OCI-LY1 (cell line): ENCODE measurements around the gene LMO2.
"Not testable (repeated sequence)": the region's sequence is repeated elsewhere in the genome, so short reads cannot be mapped to it uniquely, and the experiment has no call there.

Experiments
- H2AFZ ChIP-seq: fragments of 200-600 bp; sonication (generic), shearing (Covaris generic); 2 replicates; pipeline ENCODE4 v1.6.0; 2014; ENCODE audit warnings: antibody characterized with exemption, mild to moderate bottlenecking, low read length
- H3F3A ChIP-seq: fragments of 200-600 bp; sonication (generic), shearing (Covaris generic); 2 replicates; pipeline ENCODE4 v1.6.0; 2014; ENCODE audit warnings: mild to moderate bottlenecking, antibody characterized with exemption, low read length, moderate library complexity; ENCODE audit not compliant: insufficient read depth
- H3K27ac ChIP-seq: fragments of 200-600 bp; sonication (generic); 2 replicates; pipeline ENCODE4 v1.5.1; 2014; ENCODE audit warnings: low read length, mixed run types, mild to moderate bottlenecking, low read depth; ENCODE audit not compliant: poor library complexity, severe bottlenecking
- H3K27me3 ChIP-seq: fragments of 200-600 bp; sonication (generic); 2 replicates; pipeline ENCODE4 v1.6.0; 2014; ENCODE audit warnings: antibody characterized with exemption, mild to moderate bottlenecking, low read length, moderate library complexity; ENCODE audit not compliant: insufficient read depth
- H3K36me3 ChIP-seq: fragments of 200-600 bp; sonication (generic); 2 replicates; pipeline ENCODE4 v1.6.1; 2014; ENCODE audit warnings: mild to moderate bottlenecking, antibody characterized with exemption, low read length, moderate library complexity, mixed read lengths; ENCODE audit not compliant: insufficient read depth
- H3K4me1 ChIP-seq: fragments of 200-600 bp; sonication (generic); 2 replicates; pipeline ENCODE4 v1.5.1; 2014; ENCODE audit warnings: mild to moderate bottlenecking, low read length, moderate library complexity; ENCODE audit not compliant: insufficient read depth, severe bottlenecking
- H3K4me2 ChIP-seq: fragments of 200-600 bp; sonication (generic), shearing (Covaris generic); 2 replicates; pipeline ENCODE4 v1.6.1; 2014; ENCODE audit warnings: low read length
- H3K4me3 ChIP-seq: fragments of 200-600 bp; sonication (generic); 2 replicates; pipeline ENCODE4 v1.5.1; 2014; ENCODE audit warnings: low read length, low read depth, mild to moderate bottlenecking, mixed read lengths; ENCODE audit not compliant: poor library complexity, severe bottlenecking
- H3K79me2 ChIP-seq: fragments of 200-600 bp; shearing (Covaris generic); 2 replicates; pipeline ENCODE4 v1.6.1; 2016; ENCODE audit warnings: mixed run types, low read length, mixed read lengths; ENCODE audit not compliant: insufficient read depth
- H3K9ac ChIP-seq: fragments of 200-600 bp; sonication (generic), shearing (Covaris generic); 2 replicates; pipeline ENCODE4 v1.6.1; 2014; ENCODE audit warnings: mild to moderate bottlenecking, low read length, mixed read lengths
- H3K9me2 ChIP-seq: fragments of 200-600 bp; sonication (generic), shearing (Covaris generic); 2 replicates; pipeline ENCODE4 v1.6.1; 2014; ENCODE audit warnings: low read depth, mild to moderate bottlenecking, low read length, mixed read lengths
- H3K9me3 ChIP-seq: fragments of 200-600 bp; shearing (Covaris generic); 2 replicates; pipeline ENCODE4 v1.6.1; 2014; ENCODE audit warnings: low read length, mixed read lengths
- H4K20me1 ChIP-seq: fragments of 200-600 bp; sonication (generic), shearing (Covaris generic); 2 replicates; pipeline ENCODE4 v1.6.0; 2016; ENCODE audit warnings: mild to moderate bottlenecking, low read length; ENCODE audit not compliant: insufficient read depth
- EZH2 ChIP-seq: fragments of 200-600 bp; sonication (generic), shearing (Covaris generic); IDR thresholded peaks from 2 replicates; pipeline ENCODE4 v1.8.0; 2017; ENCODE audit warnings: borderline replicate concordance, mixed run types, mild to moderate bottlenecking, antibody characterized with exemption, low read length, moderate library complexity, mixed read lengths
- TF ChIP-seq, protein P1 (sequence below): fragments of 200-600 bp; sonication (generic), shearing (Covaris generic); IDR thresholded peaks from 2 replicates; pipeline ENCODE4 v1.5.1; 2017; ENCODE audit warnings: mild to moderate bottlenecking, antibody characterized with exemption, low read length, moderate library complexity, mixed read lengths

The LMO2 gene

GRCh38 chr11:33828604-33829429 is 63.1 kb downstream of the LMO2 start:
- TF ChIP-seq EZH2 = no peak
- TF ChIP-seq, protein P1, sequence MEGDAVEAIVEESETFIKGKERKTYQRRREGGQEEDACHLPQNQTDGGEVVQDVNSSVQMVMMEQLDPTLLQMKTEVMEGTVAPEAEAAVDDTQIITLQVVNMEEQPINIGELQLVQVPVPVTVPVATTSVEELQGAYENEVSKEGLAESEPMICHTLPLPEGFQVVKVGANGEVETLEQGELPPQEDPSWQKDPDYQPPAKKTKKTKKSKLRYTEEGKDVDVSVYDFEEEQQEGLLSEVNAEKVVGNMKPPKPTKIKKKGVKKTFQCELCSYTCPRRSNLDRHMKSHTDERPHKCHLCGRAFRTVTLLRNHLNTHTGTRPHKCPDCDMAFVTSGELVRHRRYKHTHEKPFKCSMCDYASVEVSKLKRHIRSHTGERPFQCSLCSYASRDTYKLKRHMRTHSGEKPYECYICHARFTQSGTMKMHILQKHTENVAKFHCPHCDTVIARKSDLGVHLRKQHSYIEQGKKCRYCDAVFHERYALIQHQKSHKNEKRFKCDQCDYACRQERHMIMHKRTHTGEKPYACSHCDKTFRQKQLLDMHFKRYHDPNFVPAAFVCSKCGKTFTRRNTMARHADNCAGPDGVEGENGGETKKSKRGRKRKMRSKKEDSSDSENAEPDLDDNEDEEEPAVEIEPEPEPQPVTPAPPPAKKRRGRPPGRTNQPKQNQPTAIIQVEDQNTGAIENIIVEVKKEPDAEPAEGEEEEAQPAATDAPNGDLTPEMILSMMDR = no peak
- Histone ChIP-seq H3F3A (no peaks in the 10 kb centered on the region), H4K20me1 (no peaks in the 10 kb centered on the region), H3K9me3 (no peaks in the 10 kb centered on the region), H3K27me3 (no peaks in the 10 kb centered on the region), H3K9ac (no peak overlapping the region), H3K27ac (no peak overlapping the region), H3K79me2 (no peaks in the 10 kb centered on the region), H3K4me1 (no peaks in the 10 kb centered on the region), H3K4me2 (no peak overlapping the region), H2AFZ (no peak overlapping the region), H3K4me3 (no peak overlapping the region), H3K9me2 (no peaks in the 10 kb centered on the region), H3K36me3 (no peaks in the 10 kb centered on the region)

DNA sequence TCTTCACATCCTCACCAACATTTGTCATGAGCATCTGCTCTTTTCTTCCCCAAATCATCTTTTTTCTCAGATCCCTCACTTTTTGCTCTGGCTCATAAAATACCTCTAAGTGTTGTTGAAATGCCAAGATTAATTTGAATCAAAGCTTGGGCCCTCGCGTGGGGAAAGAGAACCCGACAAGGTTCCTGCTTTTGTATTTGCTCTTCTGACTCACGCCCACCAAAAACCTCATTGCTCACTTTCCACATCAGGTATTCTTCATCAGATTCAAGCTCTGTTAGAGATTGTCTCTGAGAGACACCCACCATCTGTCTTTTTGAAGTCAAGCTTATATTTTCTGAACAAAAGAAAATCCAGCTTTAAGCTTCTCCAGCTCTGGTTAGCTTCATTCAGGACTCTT is 64.7 kb downstream of the LMO2 start:
- Histone ChIP-seq H3K4me3 (no peak overlapping the region), H3K9ac (no peak overlapping the region), H3K4me2 (no peak overlapping the region), H3K9me3 (no peaks in the 10 kb centered on the region), H3K79me2 (no peaks in the 10 kb centered on the region), H3K27ac (no peak overlapping the region), H3K4me1 (no peaks in the 10 kb centered on the region), H3K27me3 (no peaks in the 10 kb centered on the region), H3K9me2 (no peaks in the 10 kb centered on the region), H4K20me1 (no peaks in the 10 kb centered on the region), H3K36me3 (no peaks in the 10 kb centered on the region), H2AFZ (no peak overlapping the region), H3F3A (no peaks in the 10 kb centered on the region)
- TF ChIP-seq, protein P1 = no peak
- no peak for TF ChIP-seq EZH2

GRCh38 chr11:33825854-33826560 is 65.9 kb downstream of the LMO2 start:
- no peaks in the 10 kb centered on the region for H3K9me2 ChIP-seq
- TF ChIP-seq, protein P1 = no peak
- no peak for TF ChIP-seq EZH2
- H4K20me1 ChIP-seq = no peaks in the 10 kb centered on the region

DNA sequence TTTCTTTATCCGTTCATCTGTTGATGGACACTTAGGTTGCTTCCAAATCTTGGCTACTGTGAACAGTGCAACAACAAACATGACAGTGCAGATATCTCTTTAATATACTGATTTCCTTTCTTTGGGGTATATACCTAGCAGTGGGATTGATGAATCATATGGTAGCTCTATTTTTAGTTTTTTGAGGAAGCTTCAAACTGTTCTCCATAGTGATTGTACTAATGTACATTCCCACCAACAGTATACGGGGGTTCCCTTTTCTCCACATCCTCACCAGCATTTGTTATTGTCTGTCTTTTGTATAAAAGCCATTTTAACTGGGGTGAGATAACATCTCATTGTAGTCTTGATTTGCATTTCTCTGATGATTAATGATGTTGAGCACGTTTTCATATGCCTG is 68.9 kb downstream of the LMO2 start:
- not testable (repeated sequence) for H3K9me3 ChIP-seq, H3K4me2 ChIP-seq, H3K4me1 ChIP-seq, H3K9me2 ChIP-seq, H3K79me2 ChIP-seq, H3K9ac ChIP-seq, H3K36me3 ChIP-seq, H3K4me3 ChIP-seq, H3K27ac ChIP-seq, H3F3A ChIP-seq, H3K27me3 ChIP-seq, H4K20me1 ChIP-seq, H2AFZ ChIP-seq

More at GRCh38 chr11:33825854-33826560, 65.9 kb downstream of the LMO2 start:
- Histone ChIP-seq H3K79me2 (no peaks in the 10 kb centered on the region), H3F3A (no peaks in the 10 kb centered on the region), H3K4me2 (no peak overlapping the region), H3K36me3 (no peaks in the 10 kb centered on the region), H3K4me3 (no peak overlapping the region), H3K27ac (no peak overlapping the region), H3K9me3 (no peaks in the 10 kb centered on the region), H2AFZ (no peak overlapping the region), H3K27me3 (no peaks in the 10 kb centered on the region), H3K9ac (no peak overlapping the region), H3K4me1 (no peaks in the 10 kb centered on the region)
